Caki2 (cell line): ENCODE results near the gene PPID. TPM values are rescaled to one million over a fixed set of nuclear protein-coding genes. Genes with fewer than 3 reads are reported as not detected.
A peak's percentile ranks its signal among the peaks of the same experiment; 100 is the strongest.
"Not testable (repeated sequence)": the region's sequence is repeated elsewhere in the genome, so short reads cannot be mapped to it uniquely, and the experiment has no call there.

Source experiments
- DNase-seq: peaks from one replicate; pipeline ENCODE4 v3.0.0-alpha.2; 2015; ENCODE audit warnings: low read depth
- in situ Hi-C: cut with HindIII; loops from 2 replicates; pipeline ENCODE4 v1.10.0; 2016; ENCODE audit warnings: low sequenced_read_pairs, low pct_unique_long_range_greater_than_20kb, mixed read lengths
- total RNA-seq: library from RNA; depleted of rRNA; stranded (reverse); fragments of >200 nt; shearing (Covaris generic); gene quantifications from 2 replicates; pipeline ENCODE4 v1.2.3, GENCODE V29; 2014; ENCODE audit warnings: low replicate concordance

The PPID gene
- total RNA-seq, 1 experiment from 2014 or later, result 6.7 TPM

DNA sequence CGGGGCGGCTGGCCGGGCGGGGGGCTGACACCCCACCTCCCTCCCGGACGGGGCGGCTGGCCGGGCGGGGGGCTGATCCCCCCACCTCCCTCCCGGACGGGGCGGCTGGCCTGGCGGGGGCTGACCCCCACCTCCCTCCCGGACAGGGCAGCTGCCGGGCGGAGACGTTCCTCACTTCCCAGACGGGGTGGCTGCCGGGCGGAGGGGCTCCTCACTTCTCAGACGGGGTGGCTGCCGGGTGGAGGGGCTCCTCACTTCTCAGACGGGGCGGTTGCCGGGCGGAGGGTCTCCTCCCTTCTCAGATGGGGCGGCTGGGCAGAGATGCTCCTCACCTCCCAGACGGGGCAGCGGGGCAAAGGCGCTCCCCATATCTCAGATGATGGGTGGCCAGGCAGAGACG, 23.3 kb upstream of the PPID start:
- DNase-seq, in situ Hi-C loops: not testable (repeated sequence)

DNA sequence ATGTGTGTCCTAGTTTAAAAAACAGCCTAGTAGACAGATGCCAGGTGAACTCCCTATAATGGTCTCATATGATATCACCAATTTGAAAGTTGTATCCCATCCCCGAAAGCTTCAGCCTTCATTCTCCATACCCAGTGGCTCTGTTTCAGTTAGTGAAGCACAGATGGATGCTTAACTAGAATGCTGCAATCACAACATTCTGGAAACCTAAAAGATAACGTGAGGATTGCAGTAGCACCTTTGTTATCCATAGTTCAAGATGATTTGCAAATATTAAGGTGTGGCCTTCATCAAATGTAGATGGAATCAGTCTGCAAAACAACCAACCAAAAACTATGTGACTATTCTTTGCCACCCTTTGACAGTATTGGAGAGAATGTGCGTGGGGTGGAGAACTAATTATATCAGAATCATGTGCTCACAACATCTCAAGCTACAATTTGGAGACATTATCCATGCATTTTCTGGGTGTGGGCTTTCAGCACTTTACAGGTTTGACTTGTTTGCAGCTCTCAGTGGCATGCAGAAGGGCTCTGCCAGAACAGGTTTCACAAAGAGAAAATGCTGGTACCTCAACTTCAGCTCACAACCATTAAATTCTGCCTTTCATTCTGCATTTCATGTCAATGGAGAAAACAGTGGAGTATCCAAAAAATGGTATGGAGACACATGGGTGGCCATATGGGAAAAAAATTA, 18.3 kb upstream of the PPID start:
- in situ Hi-C loops, result no loop called here
- no peak for DNase-seq

DNA sequence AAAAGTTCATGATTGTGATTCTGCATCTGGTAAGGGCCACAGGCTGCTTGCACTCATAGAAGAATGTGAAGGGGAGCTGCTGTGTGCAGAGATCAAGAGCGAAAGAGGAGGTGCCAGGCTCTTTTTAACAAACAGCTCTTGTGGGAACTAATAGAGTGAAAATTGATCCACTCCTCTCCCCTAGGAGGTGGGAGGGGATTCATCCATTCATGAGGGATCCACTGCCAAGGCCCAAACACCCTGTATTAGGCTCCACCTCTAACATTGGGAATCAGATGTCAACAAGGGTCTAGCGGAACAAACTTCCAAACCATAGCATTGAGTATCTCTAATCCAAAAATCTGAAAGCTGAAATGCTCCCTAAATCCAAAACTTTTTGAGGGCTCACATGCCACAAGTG, 16.4 kb upstream of the PPID start:
- no peak for DNase-seq
- in situ Hi-C loops, result no loop called here

GRCh38 chr4:158738866-158739265, 15.7 kb upstream of the PPID start:
- no peak for DNase-seq
- in situ Hi-C loops, result no loop called here

DNA sequence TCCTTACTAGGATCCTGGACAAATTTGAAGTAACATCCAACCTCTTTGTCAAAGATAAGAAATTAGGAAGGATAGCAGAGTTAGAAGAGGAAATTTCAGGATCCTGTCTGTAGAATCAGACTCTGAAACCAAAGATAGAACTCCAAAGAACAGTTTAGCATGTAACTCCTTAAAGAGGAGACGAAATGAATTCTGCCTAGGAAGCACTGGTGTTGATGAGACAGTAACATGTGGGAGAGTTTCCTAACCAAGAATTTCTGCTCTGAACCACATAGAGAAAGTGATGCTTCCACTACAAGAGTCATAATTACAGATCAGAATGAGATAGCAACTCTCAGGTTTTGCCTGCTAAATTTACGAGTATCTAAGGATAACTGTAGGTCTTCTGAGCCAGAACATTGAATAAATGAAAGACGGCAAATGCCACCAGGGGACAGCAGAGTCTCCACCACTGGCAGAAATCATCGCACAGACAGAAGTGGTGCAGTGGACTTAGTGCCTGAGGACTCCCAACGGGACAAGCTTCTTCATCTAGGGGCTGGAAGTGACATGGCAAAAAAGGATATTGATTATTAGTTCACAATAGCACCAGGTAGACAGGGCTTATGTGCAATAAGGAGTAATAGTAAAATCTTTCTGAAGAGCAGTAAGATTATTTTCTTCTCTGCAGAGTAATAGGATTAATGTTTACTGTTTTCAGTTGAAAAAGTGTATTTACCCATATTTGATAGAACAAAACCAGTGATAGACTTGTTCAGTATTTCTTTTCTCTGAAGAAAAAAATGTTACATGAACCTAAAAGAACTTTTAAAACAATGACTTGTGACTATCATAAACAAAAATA, 6.7 kb upstream of the PPID start:
- in situ Hi-C loops, result no loop called here
- peak; percentile 59 for DNase-seq

DNA sequence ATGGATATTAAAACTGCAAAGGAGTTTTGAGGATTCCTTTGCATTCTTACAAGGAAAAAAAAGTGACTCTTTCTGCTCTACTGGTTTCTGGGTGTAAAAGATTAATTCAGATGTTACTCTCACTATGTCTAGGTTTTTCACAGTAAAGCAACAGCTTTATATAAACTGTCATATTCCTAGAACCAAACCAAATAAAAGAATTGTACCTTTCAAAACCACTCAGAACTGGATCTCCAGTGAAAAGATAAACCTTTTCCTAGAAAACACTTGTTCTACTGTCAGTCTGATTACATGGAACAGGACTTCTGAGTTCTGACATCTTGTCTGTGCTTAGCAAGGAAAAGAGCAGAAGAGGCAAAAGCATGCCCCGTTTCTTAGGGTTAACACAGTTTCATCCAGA, 5.0 kb upstream of the PPID start:
- DNase-seq, result no peak
- in situ Hi-C loops, result no loop called here

DNA sequence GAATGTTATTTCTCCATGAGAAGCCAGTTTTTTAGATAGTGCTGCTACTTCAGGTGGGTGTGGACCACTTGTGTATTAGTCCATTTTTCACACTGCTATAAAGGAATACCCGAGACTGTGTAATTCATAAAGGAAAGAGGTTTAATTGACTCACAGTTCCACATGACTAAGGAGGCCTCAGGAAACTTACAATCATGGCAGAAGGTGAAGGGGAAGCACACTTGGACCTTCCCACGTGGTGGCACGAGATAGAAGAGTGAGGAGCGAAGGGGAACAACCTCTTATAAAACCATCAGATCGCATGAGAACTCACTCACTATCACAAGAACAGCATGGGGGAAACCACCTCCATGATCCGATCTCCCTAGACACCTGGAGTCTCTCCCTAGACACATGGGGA, 3.4 kb upstream of the PPID start:
- no peak for DNase-seq
- in situ Hi-C loops, result no loop called here

DNA sequence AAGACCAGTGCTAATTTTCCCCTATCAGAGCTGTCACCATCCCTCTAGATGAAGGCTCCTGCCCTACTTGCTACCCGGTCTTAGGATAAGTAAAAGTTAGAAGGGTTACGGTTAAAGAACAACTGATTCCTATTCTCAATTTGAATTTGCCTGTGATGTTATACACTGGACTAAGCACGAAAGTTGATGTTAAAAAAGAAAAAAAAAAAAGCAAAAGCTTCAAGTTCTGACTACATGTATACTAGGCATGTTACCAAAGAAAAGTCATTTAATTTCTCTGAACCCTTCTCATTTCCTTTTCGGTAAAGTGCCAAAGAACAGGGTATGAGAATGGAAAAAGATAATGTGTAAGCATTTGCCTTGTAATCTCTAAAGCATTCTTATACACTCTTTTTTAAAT, 1.4 kb upstream of the PPID start:
- in situ Hi-C loops, result no loop called here
- no peak for DNase-seq

DNA sequence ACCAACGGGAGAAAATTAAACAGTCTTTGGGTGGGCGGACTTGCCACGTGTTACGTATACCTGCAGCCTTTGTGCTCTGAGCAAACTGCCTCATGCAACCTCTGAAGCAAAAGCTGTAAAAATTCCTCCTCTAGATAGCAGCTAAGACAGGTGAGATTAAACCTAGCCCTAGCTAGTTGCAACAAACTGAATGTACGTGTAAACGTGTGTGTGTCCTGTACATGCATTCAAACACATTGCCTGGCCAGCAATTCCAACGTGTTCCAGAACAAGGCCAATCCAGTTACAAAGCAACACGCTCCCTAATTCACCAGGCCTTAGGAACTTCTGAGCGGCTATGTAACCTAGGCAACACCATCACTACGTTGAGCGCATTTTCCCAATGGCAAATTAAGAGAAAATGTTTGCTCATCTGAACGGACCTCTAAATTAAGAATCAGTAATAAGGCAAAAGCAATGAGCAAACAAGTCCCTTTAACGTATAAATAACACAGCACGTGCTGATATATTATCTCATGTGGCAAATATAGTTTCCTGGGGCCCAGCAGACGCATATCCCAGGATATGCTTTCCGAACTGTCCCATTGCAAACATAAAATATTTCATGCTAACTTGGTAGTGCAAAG, 792 bp downstream of the PPID start:
- DNase-seq, result peak; percentile 32
- in situ Hi-C loops, result no loop called here

- DNase-seq, result no peak
- in situ Hi-C loops, result no loop called here
These were observed 1.5 kb downstream of the PPID start for GRCh38 chr4:158721680-158722079.

DNA sequence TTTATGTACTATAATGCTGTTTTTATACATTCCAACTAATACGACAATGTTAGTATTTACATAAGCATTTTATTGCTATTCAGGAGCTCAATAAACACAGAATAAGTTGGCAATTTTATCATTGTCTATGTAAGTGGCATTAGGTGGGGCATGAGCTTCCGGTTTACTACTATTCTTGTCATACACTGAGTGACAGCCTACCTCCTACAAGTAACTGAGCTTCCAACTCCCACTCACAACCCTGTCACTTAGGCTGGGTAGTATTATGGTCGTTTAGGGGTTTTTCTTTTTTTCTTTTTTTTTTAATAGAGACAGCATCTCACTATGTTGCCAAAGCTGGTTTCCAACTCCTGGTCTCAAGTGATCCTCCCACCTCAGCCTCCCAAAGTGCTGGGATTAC, 7.4 kb downstream of the PPID start:
- no peak for DNase-seq
- in situ Hi-C loops, result no loop called here

DNA sequence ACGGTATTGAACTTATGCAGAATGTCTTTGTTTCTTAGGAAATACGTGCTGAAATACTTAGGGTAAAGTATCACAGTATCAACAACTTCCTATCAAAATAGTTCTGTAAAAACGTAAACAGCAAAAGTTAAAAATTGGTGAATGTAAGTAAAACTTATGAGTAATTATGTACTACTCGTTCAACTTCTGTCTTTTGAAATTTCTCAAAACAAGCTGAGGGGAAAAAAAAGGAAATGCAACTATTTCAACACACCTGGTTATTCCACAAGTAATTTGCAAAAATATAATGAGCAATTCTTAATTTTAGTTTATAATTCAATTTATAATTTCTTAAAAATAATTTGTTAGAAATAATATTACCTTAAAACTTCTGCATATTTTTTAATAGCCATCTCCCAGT, 8.3 kb downstream of the PPID start:
- DNase-seq, result no peak
- in situ Hi-C loops, result no loop called here

- DNase-seq, in situ Hi-C loops: not testable (repeated sequence)
These were observed 10.6 kb downstream of the PPID start for GRCh38 chr4:158712622-158713021.

- peak; percentile 30 for DNase-seq
- in situ Hi-C loops, result no loop called here
These were observed 12.4 kb downstream of the PPID start for GRCh38 chr4:158710814-158711213.

GRCh38 chr4:158704274-158704673, 18.9 kb downstream of the PPID start:
- DNase-seq, result no peak
- in situ Hi-C loops, result no loop called here

DNA sequence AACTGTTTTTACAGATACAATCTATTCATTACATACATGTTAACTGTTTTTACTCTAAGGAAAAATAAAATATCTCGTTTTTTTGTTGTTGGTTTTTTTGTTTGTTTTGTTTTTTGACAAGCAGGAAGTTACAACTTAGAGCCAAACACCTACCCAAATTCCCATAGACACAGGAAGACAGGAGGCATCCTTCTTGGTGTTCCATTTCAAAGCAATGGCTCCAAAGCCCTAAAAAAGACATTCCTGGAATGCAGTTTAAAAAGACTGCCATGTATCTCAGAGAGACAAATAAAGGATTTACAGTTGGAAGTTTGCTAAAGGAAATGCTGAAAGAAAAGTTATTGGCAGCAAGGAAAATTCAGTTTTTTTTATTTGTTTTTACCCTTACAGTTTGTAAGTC, 34.4 kb downstream of the PPID start:
- no peak for DNase-seq
- in situ Hi-C loops, result no loop called here

DNA sequence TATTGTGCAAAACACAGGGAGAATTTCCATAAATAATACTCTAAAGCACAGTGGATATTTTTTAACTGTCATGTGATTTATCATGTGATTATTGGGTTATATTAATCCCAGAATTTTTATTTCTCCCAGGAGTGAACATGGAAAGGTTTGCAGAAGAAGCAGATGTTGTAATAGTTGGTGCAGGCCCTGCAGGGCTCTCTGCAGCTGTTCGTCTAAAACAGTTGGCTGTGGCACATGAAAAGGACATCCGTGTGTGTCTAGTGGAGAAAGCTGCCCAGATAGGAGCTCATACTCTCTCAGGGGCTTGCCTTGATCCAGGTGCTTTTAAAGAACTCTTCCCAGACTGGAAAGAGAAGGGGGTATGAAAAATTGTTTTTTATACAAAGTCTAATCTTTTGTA, 41.1 kb downstream of the PPID start:
- in situ Hi-C loops, result no loop called here
- no peak for DNase-seq

DNA sequence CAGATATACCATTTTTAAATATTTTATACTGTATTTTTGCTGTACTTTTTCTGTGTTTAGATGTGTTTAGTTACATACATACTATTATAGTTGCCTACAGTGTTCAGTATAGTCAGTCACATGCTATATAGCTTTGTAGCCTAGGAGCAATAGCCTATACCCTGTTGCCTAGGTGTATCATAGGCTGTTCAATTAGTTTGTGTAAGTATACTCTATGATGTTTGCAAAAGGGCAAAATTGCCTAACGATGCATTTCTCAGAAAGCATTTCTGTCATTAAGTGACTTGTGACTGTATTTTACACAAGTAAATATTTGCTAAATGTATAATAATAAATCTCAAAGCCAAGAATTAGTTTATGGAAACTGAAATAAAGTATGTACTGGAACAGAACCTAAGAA, 41.6 kb downstream of the PPID start:
- in situ Hi-C loops, result no loop called here
- DNase-seq, result no peak

DNA sequence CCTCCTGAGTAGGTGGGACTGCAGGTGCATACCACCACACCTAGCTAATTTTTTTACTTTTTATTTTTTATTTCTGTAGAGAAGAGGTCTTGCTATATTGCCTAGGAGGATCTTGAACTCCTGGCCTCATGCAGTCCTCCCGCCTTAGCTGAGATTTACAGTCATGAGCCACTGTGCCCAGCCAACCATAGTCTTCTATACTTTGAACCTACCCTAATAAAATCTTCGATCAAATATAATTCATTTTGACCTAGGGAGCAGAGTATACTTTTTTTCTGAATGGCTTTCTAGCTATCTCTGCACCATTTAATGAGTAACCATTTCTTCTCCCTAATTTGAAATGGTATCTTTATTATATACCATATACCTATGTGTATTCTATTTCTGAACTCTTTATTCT, 44.4 kb downstream of the PPID start:
- in situ Hi-C loops, result no loop called here
- DNase-seq, result no peak
